ENCODE measurements around the gene RPGRIP1L.

RPGRIP1L gene

GRCh38 chr16:53601961-53602360 lies 101.7 kb downstream of the RPGRIP1L start:
- H3K4me1 ChIP-seq (ENCODE audit: control insufficient read depth, low read length): no peaks in the 10 kb centered on the region
- H3K9me2 ChIP-seq (replicated peaks; ENCODE audit: control insufficient read depth, low read length): no peaks in the 10 kb centered on the region
- no peaks in the 10 kb centered on the region for H3K27me3 ChIP-seq (ENCODE audit: control insufficient read depth, low read length)
- no peak overlapping the region for H3K27ac ChIP-seq (ENCODE audit: low read depth, low read length)
- H3K4me2 ChIP-seq (ENCODE audit: low read length): no peak overlapping the region
- H3K4me3 ChIP-seq (ENCODE audit: low read length): no peak overlapping the region
- no peaks in the 10 kb centered on the region for H4K20me1 ChIP-seq (ENCODE audit: control insufficient read depth, insufficient read depth, low read depth, low read length)
- H3K79me2 ChIP-seq (ENCODE audit: control insufficient read depth, low read length): no peaks in the 10 kb centered on the region
- no peaks in the 10 kb centered on the region for H3K9me3 ChIP-seq (ENCODE audit: control insufficient read depth, insufficient read depth, low read length)
- no peaks in the 10 kb centered on the region for H3K36me3 ChIP-seq (ENCODE audit: control insufficient read depth, low read length)
- TF ChIP-seq EZH2phosphoT487 (IDR thresholded peaks at IDR 0.05; ENCODE audit: borderline replicate concordance, low read length) (no peak), CTCF (IDR thresholded peaks at IDR 0.05; ENCODE audit: low read depth, low read length, poor library complexity, severe bottlenecking) (no peak)
- H3F3A ChIP-seq (ENCODE audit: control insufficient read depth, insufficient read depth): no peaks in the 10 kb centered on the region

GRCh38 chr16:53600616-53601015 lies 103.0 kb downstream of the RPGRIP1L start:
- Histone ChIP-seq H3K9me3 (ENCODE audit: control insufficient read depth, insufficient read depth, low read length) (no peaks in the 10 kb centered on the region), H3K79me2 (ENCODE audit: control insufficient read depth, low read length) (no peaks in the 10 kb centered on the region), H3K4me3 (ENCODE audit: low read length) (no peak overlapping the region), H3K27ac (ENCODE audit: low read depth, low read length) (no peak overlapping the region), H3K4me1 (ENCODE audit: control insufficient read depth, low read length) (no peaks in the 10 kb centered on the region), H4K20me1 (ENCODE audit: control insufficient read depth, insufficient read depth, low read depth, low read length) (no peaks in the 10 kb centered on the region), H3K36me3 (ENCODE audit: control insufficient read depth, low read length) (no peaks in the 10 kb centered on the region), H3F3A (ENCODE audit: control insufficient read depth, insufficient read depth) (no peaks in the 10 kb centered on the region), H3K27me3 (ENCODE audit: control insufficient read depth, low read length) (no peaks in the 10 kb centered on the region), H3K4me2 (ENCODE audit: low read length) (no peak overlapping the region), H3K9me2 (replicated peaks; ENCODE audit: control insufficient read depth, low read length) (no peaks in the 10 kb centered on the region)
- TF ChIP-seq EZH2phosphoT487 (IDR thresholded peaks at IDR 0.05; ENCODE audit: borderline replicate concordance, low read length) (no peak), CTCF (IDR thresholded peaks at IDR 0.05; ENCODE audit: low read depth, low read length, poor library complexity, severe bottlenecking) (no peak)

- Histone ChIP-seq H3K27ac (ENCODE audit: low read depth, low read length) (no peak overlapping the region), H3K4me2 (ENCODE audit: low read length) (no peak overlapping the region), H3F3A (ENCODE audit: control insufficient read depth, insufficient read depth) (no peaks in the 10 kb centered on the region), H3K4me3 (ENCODE audit: low read length) (no peak overlapping the region), H3K36me3 (ENCODE audit: control insufficient read depth, low read length) (no peaks in the 10 kb centered on the region), H3K27me3 (ENCODE audit: control insufficient read depth, low read length) (no peaks in the 10 kb centered on the region), H4K20me1 (ENCODE audit: control insufficient read depth, insufficient read depth, low read depth, low read length) (no peaks in the 10 kb centered on the region), H3K79me2 (ENCODE audit: control insufficient read depth, low read length) (no peaks in the 10 kb centered on the region), H3K4me1 (ENCODE audit: control insufficient read depth, low read length) (no peaks in the 10 kb centered on the region), H3K9me2 (replicated peaks; ENCODE audit: control insufficient read depth, low read length) (no peaks in the 10 kb centered on the region), H3K9me3 (ENCODE audit: control insufficient read depth, insufficient read depth, low read length) (no peaks in the 10 kb centered on the region)
- no peak for TF ChIP-seq CTCF (IDR thresholded peaks at IDR 0.05; ENCODE audit: low read depth, low read length, poor library complexity, severe bottlenecking)
- no peak for TF ChIP-seq EZH2phosphoT487 (IDR thresholded peaks at IDR 0.05; ENCODE audit: borderline replicate concordance, low read length)
Observed at GRCh38 chr16:53600126-53600525, 103.5 kb downstream of the RPGRIP1L start.

- no peaks in the 10 kb centered on the region for H3K27me3 ChIP-seq (ENCODE audit: control insufficient read depth, low read length)
- H3K27ac ChIP-seq (ENCODE audit: low read depth, low read length): no peak overlapping the region
- H3K4me1 ChIP-seq (ENCODE audit: control insufficient read depth, low read length): no peaks in the 10 kb centered on the region
- no peaks in the 10 kb centered on the region for H3K79me2 ChIP-seq (ENCODE audit: control insufficient read depth, low read length)
- H3K9me2 ChIP-seq (replicated peaks; ENCODE audit: control insufficient read depth, low read length): no peaks in the 10 kb centered on the region
- H3K4me3 ChIP-seq (ENCODE audit: low read length): no peak overlapping the region
- no peaks in the 10 kb centered on the region for H3K9me3 ChIP-seq (ENCODE audit: control insufficient read depth, insufficient read depth, low read length)
- no peak overlapping the region for H3K4me2 ChIP-seq (ENCODE audit: low read length)
- no peaks in the 10 kb centered on the region for H4K20me1 ChIP-seq (ENCODE audit: control insufficient read depth, insufficient read depth, low read depth, low read length)
- no peaks in the 10 kb centered on the region for H3F3A ChIP-seq (ENCODE audit: control insufficient read depth, insufficient read depth)
- H3K36me3 ChIP-seq (ENCODE audit: control insufficient read depth, low read length): no peaks in the 10 kb centered on the region
- no peak for TF ChIP-seq CTCF (IDR thresholded peaks at IDR 0.05; ENCODE audit: low read depth, low read length, poor library complexity, severe bottlenecking)
Observed at GRCh38 chr16:53599548-53599947, 104.1 kb downstream of the RPGRIP1L start.
